Measurements from ENCODE around the gene HDAC7. TPM values are rescaled to one million over a fixed set of nuclear protein-coding genes. Genes with fewer than 3 reads are reported as not detected.
A peak's percentile ranks its signal among the peaks of the same experiment; 100 is the strongest.

Gene HDAC7
- total RNA-seq, 4 donors from 2014 or later = 58.3 to 105 (median 82.5) TPM

DNA sequence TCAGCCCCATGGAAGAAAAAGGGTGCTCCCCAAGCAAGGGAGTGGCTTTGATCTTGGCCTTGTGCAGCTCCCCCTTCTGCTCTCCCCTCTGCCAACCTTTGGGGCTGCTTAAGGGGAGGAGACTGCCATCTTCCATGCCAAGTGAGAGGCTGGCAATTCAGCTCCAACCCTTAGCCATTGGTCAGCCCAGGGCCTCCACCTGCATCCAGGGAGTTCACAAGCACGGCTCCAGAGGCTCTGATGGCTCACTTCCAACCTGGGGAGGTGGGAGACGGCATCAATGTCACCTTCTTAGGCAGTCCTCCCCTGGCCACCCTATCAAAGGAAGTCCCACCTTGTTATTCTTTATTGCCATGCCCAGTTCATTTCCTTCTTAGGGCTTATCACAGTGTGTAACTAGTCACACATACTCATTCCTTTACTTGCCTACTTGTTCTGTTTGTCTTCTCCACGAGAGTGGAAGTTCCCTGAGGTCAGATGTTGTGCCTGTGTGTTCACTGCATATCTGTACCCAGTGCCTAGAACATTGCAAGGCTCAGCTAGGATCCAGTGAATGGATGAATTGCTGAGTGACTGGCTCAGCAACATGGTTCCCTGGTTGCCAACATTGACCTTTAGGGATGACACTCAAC is 5.0 kb downstream of the HDAC7 start:
- DNase-seq (ENCODE audit: extremely low spot score) = no peak
- peak overlapping the region; percentile 92 to 99 (median 98) for H3K27ac ChIP-seq (replicated peaks in 1 of 4)
- no peaks in the 10 kb centered on the region for H3K27me3 ChIP-seq
- TF ChIP-seq POLR2A (IDR thresholded peaks at IDR 0.05; ENCODE audit: low read depth) (no peak), POLR2AphosphoS5 (IDR thresholded peaks at IDR 0.05) (no peak), EP300 (IDR thresholded peaks at IDR 0.05) (no peak), CTCF (IDR thresholded peaks at IDR 0.05) (no peak)
- H3K4me1 ChIP-seq = peaks cover 86 to 94% (median 90%) of the 10 kb centered on the region in 4 donors
- H3K4me3 ChIP-seq = peak overlapping the region in 2 of 4 donors; percentile 46 to 57
- peaks cover 0 to 11% (median 0%) of the 10 kb centered on the region in 4 donors for H3K36me3 ChIP-seq
- 63% methylated on average over 3 of the region's 3 CpGs for WGBS
- intact Hi-C loops (cut with DNase I) = no loop called here
- no peaks in the 10 kb centered on the region for H3K9me3 ChIP-seq

DNA sequence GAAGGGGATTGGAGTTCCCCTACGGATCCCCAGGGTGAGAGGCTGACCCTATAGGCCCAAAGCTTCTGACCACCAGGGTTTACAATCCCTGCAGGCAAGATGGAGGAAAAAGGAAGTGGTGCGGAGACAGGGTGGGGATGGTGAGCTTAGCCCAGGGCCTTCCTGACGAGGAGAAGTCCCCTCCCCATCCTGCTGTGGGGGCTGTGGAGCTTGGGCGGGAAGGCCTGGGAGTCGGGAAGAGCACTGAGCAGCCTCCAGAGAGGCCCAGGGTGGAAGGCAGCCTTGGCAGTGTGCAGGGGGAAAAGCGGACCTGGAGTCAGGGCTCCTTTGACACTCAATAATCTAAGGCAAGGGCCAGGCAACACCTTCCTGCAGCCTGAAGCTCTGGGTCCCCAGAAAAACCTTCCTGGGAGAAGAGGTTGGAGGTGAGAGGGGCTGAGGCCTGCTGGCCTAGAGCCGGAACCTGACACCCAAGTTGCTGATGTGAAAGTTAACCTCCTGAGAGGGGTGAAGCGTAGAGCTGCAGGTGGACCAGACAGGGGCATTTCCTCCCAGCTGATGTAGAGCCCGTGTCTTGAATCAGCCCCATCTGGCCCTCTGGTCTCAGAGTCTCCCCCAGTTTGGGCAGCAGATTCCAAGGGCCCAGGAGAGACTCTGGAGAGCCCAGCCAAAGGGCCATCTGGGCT is 6.0 kb downstream of the HDAC7 start:
- TF ChIP-seq EP300 (IDR thresholded peaks at IDR 0.05) = no peak
- TF ChIP-seq POLR2A (IDR thresholded peaks at IDR 0.05; ENCODE audit: low read depth) = no peak
- TF ChIP-seq CTCF (IDR thresholded peaks at IDR 0.05) = no peak
- no peak for TF ChIP-seq POLR2AphosphoS5 (IDR thresholded peaks at IDR 0.05)
- Histone ChIP-seq H3K4me1 (peaks cover 96 to 100% (median 99%) of the 10 kb centered on the region in 4 donors), H3K27ac (replicated peaks in 1 of 4) (peak overlapping the region; percentile 92 to 99 (median 98)), H3K9me3 (no peaks in the 10 kb centered on the region), H3K36me3 (peaks cover 0 to 11% (median 0%) of the 10 kb centered on the region in 4 donors), H3K4me3 (peak overlapping the region; percentile 46 to 57 (median 50)), H3K27me3 (no peaks in the 10 kb centered on the region)
- intact Hi-C loops (cut with DNase I) = no loop called here
- DNase-seq (ENCODE audit: extremely low spot score) = no peak
- WGBS = 21% methylated on average over 7 of the region's 9 CpGs

DNA sequence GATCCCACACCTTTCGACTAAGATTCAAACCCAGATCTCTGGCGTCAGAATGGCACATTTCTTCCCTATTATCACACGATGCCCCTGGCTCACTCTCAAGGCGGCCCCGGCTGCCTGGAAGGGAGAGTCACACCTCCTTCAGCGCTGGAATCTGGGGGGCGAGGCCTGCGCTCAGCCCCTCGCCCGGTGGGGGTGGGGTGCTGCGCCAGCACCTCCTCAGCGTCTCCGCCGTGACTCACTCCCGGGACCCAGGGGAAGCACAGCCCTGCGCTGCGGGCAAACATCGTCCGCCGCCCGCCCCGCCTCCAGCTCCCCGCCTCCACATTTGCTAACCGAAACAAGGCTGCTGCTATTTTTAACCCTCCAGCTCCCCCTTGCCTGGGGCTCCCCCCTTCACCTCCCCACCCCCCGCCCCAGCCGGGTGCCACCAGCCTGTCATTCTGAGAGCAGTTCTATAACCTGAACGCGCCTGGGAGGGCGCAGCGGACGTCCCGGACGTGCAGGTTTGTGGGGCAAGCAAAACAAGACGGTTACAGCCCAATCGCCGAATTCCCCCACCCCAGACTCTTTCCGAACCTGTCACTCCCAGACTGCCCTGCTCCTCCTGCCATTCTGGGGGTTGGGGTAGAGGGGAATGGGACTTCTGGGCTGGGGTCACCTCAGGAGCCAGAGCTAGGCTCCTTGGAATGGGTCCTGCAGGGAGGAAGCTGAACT is 6.7 kb downstream of the HDAC7 start:
- WGBS = 2% methylated on average over 30 of the region's 37 CpGs
- peak overlapping the region; percentile 92 to 99 (median 98) for H3K27ac ChIP-seq (replicated peaks in 1 of 4)
- no peaks in the 10 kb centered on the region for H3K27me3 ChIP-seq
- peak; percentile 98 for DNase-seq (ENCODE audit: extremely low spot score)
- H3K36me3 ChIP-seq = peaks cover 0 to 7% (median 0%) of the 10 kb centered on the region in 4 donors
- peak overlapping the region; percentile 46 to 57 (median 50) for H3K4me3 ChIP-seq
- no peaks in the 10 kb centered on the region for H3K9me3 ChIP-seq
- H3K4me1 ChIP-seq = peaks cover 96 to 100% (median 99%) of the 10 kb centered on the region in 4 donors
- TF ChIP-seq CTCF (IDR thresholded peaks at IDR 0.05) (no peak), POLR2AphosphoS5 (IDR thresholded peaks at IDR 0.05) (peak; percentile 82), EP300 (IDR thresholded peaks at IDR 0.05) (peak; percentile 22), POLR2A (IDR thresholded peaks at IDR 0.05; ENCODE audit: low read depth) (no peak)
- intact Hi-C loops (cut with DNase I) = no loop called here

DNA sequence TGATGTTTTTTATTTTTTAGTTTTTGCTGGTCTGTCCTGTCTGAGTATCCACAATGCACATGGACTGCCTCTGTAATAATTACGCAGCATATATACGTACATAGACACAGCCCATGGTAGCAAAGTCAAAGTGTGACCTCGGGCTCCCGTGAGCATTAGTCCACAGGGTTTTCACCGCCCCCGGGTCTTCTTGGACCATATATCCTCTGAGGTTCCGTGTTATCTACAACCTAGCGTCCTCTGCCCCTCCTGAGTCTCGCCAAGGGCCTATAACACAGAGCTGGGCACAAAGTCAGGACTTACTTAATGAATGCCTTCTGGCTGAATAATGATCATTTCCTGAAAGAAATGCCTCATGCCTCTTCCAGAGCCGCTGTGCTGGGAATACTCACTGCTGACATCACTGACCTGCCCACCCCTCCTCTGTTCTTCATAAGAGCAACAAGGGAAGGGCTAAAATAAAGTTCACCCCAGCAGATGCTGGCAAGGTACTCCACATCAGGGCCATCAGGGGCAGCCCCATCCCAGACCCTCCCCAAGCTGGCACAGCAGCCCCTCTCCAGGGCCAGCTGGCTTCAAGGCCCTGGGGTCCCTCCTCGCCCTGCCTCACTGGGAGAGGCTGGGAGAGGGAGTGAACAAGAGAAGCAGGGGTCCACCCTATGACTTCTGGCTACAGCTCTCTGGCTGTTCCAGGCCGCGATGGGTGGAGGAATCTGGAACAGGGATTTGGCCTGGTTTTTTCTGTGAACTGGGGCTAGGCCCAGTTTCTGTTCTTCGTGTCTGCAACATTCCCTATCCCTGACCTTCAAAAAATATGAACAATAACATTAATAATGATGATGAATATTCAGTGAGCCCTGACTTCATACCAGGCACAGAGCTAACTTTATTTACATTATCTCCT is 7.9 kb downstream of the HDAC7 start:
- TF ChIP-seq POLR2A (IDR thresholded peaks at IDR 0.05; ENCODE audit: low read depth) (peak; percentile 29), CTCF (IDR thresholded peaks at IDR 0.05) (no peak), EP300 (IDR thresholded peaks at IDR 0.05) (peak; percentile 81), POLR2AphosphoS5 (IDR thresholded peaks at IDR 0.05) (peak; percentile 55 to 79)
- Histone ChIP-seq H3K4me3 (peak overlapping the region; percentile 46 to 57 (median 50)), H3K27ac (replicated peaks in 1 of 4) (peak overlapping the region; percentile 92 to 99 (median 98)), H3K27me3 (no peaks in the 10 kb centered on the region), H3K9me3 (no peaks in the 10 kb centered on the region), H3K36me3 (no peaks in the 10 kb centered on the region), H3K4me1 (peaks cover 96 to 100% (median 99%) of the 10 kb centered on the region in 4 donors)
- intact Hi-C loops (cut with DNase I) = no loop called here
- no peak for DNase-seq (ENCODE audit: extremely low spot score)
- WGBS = 28% methylated on average over 14 of the region's 14 CpGs

Measured in esophagus muscularis mucosa (tissue), 4 donors.